ENCODE measurements around the gene AGBL2. TPM values are rescaled to one million over a fixed set of nuclear protein-coding genes. Genes with fewer than 3 reads are reported as not detected.
A peak's percentile ranks its signal among the peaks of the same experiment; 100 is the strongest.
"Not testable (repeated sequence)": the region's sequence is repeated elsewhere in the genome, so short reads cannot be mapped to it uniquely, and the experiment has no call there.

AGBL2 gene
- total RNA-seq, 1 experiment from 2014 or later: 3.0 TPM

DNA sequence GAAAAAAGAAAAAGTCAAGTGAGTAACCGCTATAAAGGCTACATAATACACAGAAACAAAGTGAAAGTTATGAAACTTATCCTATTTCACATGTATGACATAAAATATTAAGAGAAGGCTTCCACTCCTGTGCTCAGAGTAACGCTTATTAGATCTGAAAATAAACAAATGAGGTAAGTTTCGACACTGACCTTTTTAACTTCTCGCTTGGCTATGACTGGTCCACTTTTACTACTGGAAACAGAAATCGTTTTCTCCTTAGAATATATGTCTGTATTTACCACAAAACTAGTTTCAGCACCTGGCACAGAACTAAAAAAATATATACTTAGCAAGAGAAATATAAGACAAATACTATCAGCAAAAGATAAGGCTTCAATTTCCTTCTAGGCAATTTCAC lies 35.6 kb upstream of the AGBL2 start:
- WGBS (ENCODE audit: extremely low coverage, insufficient read length, low lambda C conversion rate): no CpG with 5 or more reads among the region's 5 CpGs
- H2BK5ac ChIP-seq (ENCODE audit: insufficient read length, low read length): no peak overlapping the region

DNA sequence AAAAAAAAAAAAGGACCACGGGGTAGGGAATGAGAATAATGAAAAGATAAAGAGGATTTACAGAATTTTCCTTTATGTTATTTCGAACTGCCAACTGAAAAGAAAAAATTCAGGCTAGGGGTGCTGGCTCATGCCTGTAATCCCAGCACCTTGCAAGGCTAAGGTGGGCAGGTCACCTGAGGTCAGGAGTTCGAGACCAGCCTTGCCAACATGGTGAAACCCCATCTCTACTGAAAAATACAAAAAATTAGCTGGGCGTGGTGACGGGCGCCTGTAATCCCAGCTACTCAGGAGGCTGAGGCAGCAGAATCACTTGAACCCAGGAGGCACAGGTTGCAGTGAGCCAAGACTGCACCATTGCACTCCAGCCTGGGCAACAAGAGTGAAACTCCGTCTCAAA lies 27.3 kb upstream of the AGBL2 start:
- H3K4me2 ChIP-seq (ENCODE audit: insufficient read depth, insufficient read length, low read length); H3K14ac ChIP-seq (ENCODE audit: insufficient read depth, low read length); H3K4me3 Mint-ChIP-seq; DNase-seq; H3K27me3 ChIP-seq (ENCODE audit: insufficient read depth, low read length); H3K27me3 Mint-ChIP-seq (ENCODE audit: low read depth); H3K18ac ChIP-seq (ENCODE audit: insufficient read length, low read depth, low read length); H4K91ac ChIP-seq (ENCODE audit: insufficient read length, low read depth, low read length); H3T11ph ChIP-seq (ENCODE audit: low read length); H2BK12ac ChIP-seq (ENCODE audit: insufficient read length, low read depth, low read length); H4K5ac ChIP-seq (ENCODE audit: insufficient read length, low read depth, low read length); H2BK5ac ChIP-seq (ENCODE audit: insufficient read length, low read length); H4K8ac ChIP-seq (replicated peaks; ENCODE audit: insufficient read length, low read depth, low read length); H3K56ac ChIP-seq (ENCODE audit: insufficient read length, low read depth, low read length); H2AK5ac ChIP-seq (ENCODE audit: insufficient read length, low read length); H3K9me3 ChIP-seq (ENCODE audit: control insufficient read depth, low read depth, low read length); H3K23me2 ChIP-seq (ENCODE audit: insufficient read length, low read depth, low read length, poor library complexity, severe bottlenecking); H3K27ac ChIP-seq (ENCODE audit: insufficient read length, low read depth, low read length); H2BK120ac ChIP-seq (ENCODE audit: low read depth, low read length, poor library complexity, severe bottlenecking); H2BK15ac ChIP-seq (ENCODE audit: low read depth, low read length); H2AFZ ChIP-seq (ENCODE audit: low read length); H3K23ac ChIP-seq (ENCODE audit: insufficient read length, low read depth, low read length); H3K9ac ChIP-seq (ENCODE audit: extremely low read depth, insufficient read length, low read length); H3K79me2 ChIP-seq (ENCODE audit: insufficient read depth, low read length); H3K4me1 ChIP-seq (ENCODE audit: insufficient read depth, low read length); H2BK20ac ChIP-seq (ENCODE audit: low read depth, low read length, poor library complexity, severe bottlenecking); H4K20me1 ChIP-seq (ENCODE audit: control insufficient read depth, insufficient read depth, insufficient read length); H3K4ac ChIP-seq (ENCODE audit: low read depth, low read length); H3K4me1 Mint-ChIP-seq; H3K79me1 ChIP-seq (ENCODE audit: insufficient read depth, low read depth, low read length, poor library complexity, severe bottlenecking); H3K9me3 Mint-ChIP-seq: not testable (repeated sequence)
- Mint-ChIP-seq H3K36me3 (ENCODE audit: insufficient read depth in 1 of 3, low read depth in 3 of 3) (peaks cover 50 to 90% (median 75%) of the 10 kb centered on the region in 3 experiments), H3K27ac (peak overlapping the region in 1 of 3 experiments; percentile 31; a peak in 1 of 7 replicates)
- no CpG with 5 or more reads among the region's 7 CpGs for WGBS (ENCODE audit: extremely low coverage, insufficient read length, low lambda C conversion rate)

More for the DNA sequence above, 35.6 kb upstream of the AGBL2 start:
- Histone ChIP-seq H3K9me3 (ENCODE audit: control insufficient read depth, low read depth, low read length) (no peaks in the 10 kb centered on the region), H2BK120ac (ENCODE audit: low read depth, low read length, poor library complexity, severe bottlenecking) (no peak overlapping the region), H3K27ac (ENCODE audit: insufficient read length, low read depth, low read length) (no peak overlapping the region), H3K4me2 (ENCODE audit: insufficient read depth, insufficient read length, low read length) (no peak overlapping the region), H3K79me2 (ENCODE audit: insufficient read depth, low read length) (no peaks in the 10 kb centered on the region), H3T11ph (ENCODE audit: low read length) (no peak overlapping the region), H2BK20ac (ENCODE audit: low read depth, low read length, poor library complexity, severe bottlenecking) (no peak overlapping the region), H3K4ac (ENCODE audit: low read depth, low read length) (no peak overlapping the region), H3K23me2 (ENCODE audit: insufficient read length, low read depth, low read length, poor library complexity, severe bottlenecking) (no peaks in the 10 kb centered on the region), H3K9ac (ENCODE audit: extremely low read depth, insufficient read length, low read length) (no peak overlapping the region), H3K27me3 (ENCODE audit: insufficient read depth, low read length) (no peaks in the 10 kb centered on the region), H3K56ac (ENCODE audit: insufficient read length, low read depth, low read length) (no peak overlapping the region), H3K4me1 (ENCODE audit: insufficient read depth, low read length) (no peaks in the 10 kb centered on the region), H3K23ac (ENCODE audit: insufficient read length, low read depth, low read length) (no peak overlapping the region), H2BK15ac (ENCODE audit: low read depth, low read length) (no peak overlapping the region), H4K8ac (replicated peaks; ENCODE audit: insufficient read length, low read depth, low read length) (no peak overlapping the region), H3K14ac (ENCODE audit: insufficient read depth, low read length) (no peak overlapping the region), H2AK5ac (ENCODE audit: insufficient read length, low read length) (no peak overlapping the region), H2AFZ (ENCODE audit: low read length) (no peak overlapping the region), H4K20me1 (ENCODE audit: control insufficient read depth, insufficient read depth, insufficient read length) (no peaks in the 10 kb centered on the region), H4K5ac (ENCODE audit: insufficient read length, low read depth, low read length) (no peak overlapping the region), H2BK12ac (ENCODE audit: insufficient read length, low read depth, low read length) (no peak overlapping the region), H4K91ac (ENCODE audit: insufficient read length, low read depth, low read length) (no peak overlapping the region), H3K18ac (ENCODE audit: insufficient read length, low read depth, low read length) (no peak overlapping the region), H3K79me1 (ENCODE audit: insufficient read depth, low read depth, low read length, poor library complexity, severe bottlenecking) (no peaks in the 10 kb centered on the region)
- Mint-ChIP-seq H3K4me3 (no peak overlapping the region), H3K27ac (peak overlapping the region in 1 of 3 experiments; percentile 23; a peak in 1 of 7 replicates), H3K4me1 (no peaks in the 10 kb centered on the region), H3K9me3 (no peaks in the 10 kb centered on the region), H3K36me3 (ENCODE audit: insufficient read depth in 1 of 3, low read depth in 3 of 3) (peaks cover 55 to 89% (median 85%) of the 10 kb centered on the region in 3 experiments), H3K27me3 (ENCODE audit: low read depth) (no peaks in the 10 kb centered on the region)
- TF ChIP-seq, protein P1, sequence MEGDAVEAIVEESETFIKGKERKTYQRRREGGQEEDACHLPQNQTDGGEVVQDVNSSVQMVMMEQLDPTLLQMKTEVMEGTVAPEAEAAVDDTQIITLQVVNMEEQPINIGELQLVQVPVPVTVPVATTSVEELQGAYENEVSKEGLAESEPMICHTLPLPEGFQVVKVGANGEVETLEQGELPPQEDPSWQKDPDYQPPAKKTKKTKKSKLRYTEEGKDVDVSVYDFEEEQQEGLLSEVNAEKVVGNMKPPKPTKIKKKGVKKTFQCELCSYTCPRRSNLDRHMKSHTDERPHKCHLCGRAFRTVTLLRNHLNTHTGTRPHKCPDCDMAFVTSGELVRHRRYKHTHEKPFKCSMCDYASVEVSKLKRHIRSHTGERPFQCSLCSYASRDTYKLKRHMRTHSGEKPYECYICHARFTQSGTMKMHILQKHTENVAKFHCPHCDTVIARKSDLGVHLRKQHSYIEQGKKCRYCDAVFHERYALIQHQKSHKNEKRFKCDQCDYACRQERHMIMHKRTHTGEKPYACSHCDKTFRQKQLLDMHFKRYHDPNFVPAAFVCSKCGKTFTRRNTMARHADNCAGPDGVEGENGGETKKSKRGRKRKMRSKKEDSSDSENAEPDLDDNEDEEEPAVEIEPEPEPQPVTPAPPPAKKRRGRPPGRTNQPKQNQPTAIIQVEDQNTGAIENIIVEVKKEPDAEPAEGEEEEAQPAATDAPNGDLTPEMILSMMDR (conservative IDR thresholded peaks at IDR 0.05): no peak
- no peak for DNase-seq

All from H9 (cell line).